Measurements from ENCODE around the gene MCM7.
A peak's percentile ranks its signal among the peaks of the same experiment; 100 is the strongest.

The MCM7 gene

GRCh38 chr7:100122067-100122466 lies 20.9 kb upstream of the MCM7 start:
- peak; percentile 47 for DNase-seq

- no peak for DNase-seq
These were observed 19.5 kb upstream of the MCM7 start for GRCh38 chr7:100120733-100121036.

- DNase-seq = peak; percentile 50
These were observed 19.0 kb upstream of the MCM7 start for GRCh38 chr7:100119970-100120732.

- peak; percentile 79 for DNase-seq
These were observed 18.1 kb upstream of the MCM7 start, which contains the start of the genes CNPY4 and TAF6 for GRCh38 chr7:100119072-100119969. Gene CNPY4 (plus strand): TSS chr7:100119634. CDS start chr7:100119745, 111 bp downstream. Gene TAF6 (minus strand): TSS chr7:100119358. CDS start chr7:100114209, 5,149 bp downstream.

GRCh38 chr7:100118388-100119071 lies 17.3 kb upstream of the MCM7 start:
- DNase-seq = no peak

GRCh38 chr7:100115026-100115425 lies 13.8 kb upstream of the MCM7 start:
- no peak for DNase-seq

GRCh38 chr7:100111914-100112313 lies 10.7 kb upstream of the MCM7 start:
- DNase-seq = no peak

- no peak for DNase-seq
These were observed 10.0 kb upstream of the MCM7 start for GRCh38 chr7:100111156-100111555.

GRCh38 chr7:100109521-100110163 lies 8.4 kb upstream of the MCM7 start:
- DNase-seq = no peak

GRCh38 chr7:100107890-100108289 lies 6.7 kb upstream of the MCM7 start:
- no peak for DNase-seq

GRCh38 chr7:100107125-100107737 lies 6.0 kb upstream of the MCM7 start:
- DNase-seq = no peak

- DNase-seq = no peak
These were observed 5.4 kb upstream of the MCM7 start for GRCh38 chr7:100106633-100107032.

GRCh38 chr7:100105534-100105933 lies 4.3 kb upstream of the MCM7 start:
- no peak for DNase-seq

- no peak for DNase-seq
These were observed 2.0 kb upstream of the MCM7 start for GRCh38 chr7:100102950-100103840.

- peak; percentile 83 for DNase-seq
These were observed 679 bp downstream of the MCM7 start for GRCh38 chr7:100100420-100101015.

GRCh38 chr7:100099452-100099851 lies 1.7 kb downstream of the MCM7 start:
- DNase-seq = no peak

- DNase-seq = no peak
These were observed 2.3 kb downstream of the MCM7 start for GRCh38 chr7:100098913-100099312.

- no peak for DNase-seq
These were observed 5.5 kb downstream of the MCM7 start for GRCh38 chr7:100095704-100096103.

GRCh38 chr7:100095289-100095688 lies 5.9 kb downstream of the MCM7 start:
- DNase-seq = no peak

GRCh38 chr7:100093925-100094486 lies 7.2 kb downstream of the MCM7 start:
- DNase-seq = no peak

- DNase-seq = no peak
These were observed 7.7 kb downstream of the MCM7 start for GRCh38 chr7:100093498-100093897.
